K562 (cell line): ENCODE measurements around the gene SUPT5H.
A peak's percentile ranks its signal among the peaks of the same experiment; 100 is the strongest.

Experiments
- RFX5 ChIP-seq: IDR thresholded peaks from 2 replicates; pipeline ENCODE4 v1.6.1; 2011; ENCODE audit warnings: low read depth, mild to moderate bottlenecking, improper control_type of control experiment, low read length
- USF2 ChIP-seq: sonication (generic); formaldehyde crosslinking; IDR thresholded peaks from 2 replicates; pipeline ENCODE4 v1.5.0; 2020; ENCODE audit warnings: missing genetic modification reagents

- TF ChIP-seq USF2 (peak; percentile 59), RFX5 (no peak)
These were observed 61.7 kb downstream of the SUPT5H start for GRCh38 chr19:39506944-39507714.
